GM19043 (cell line): ENCODE measurements around the gene UGT1A1.
"Not testable (repeated sequence)": the region's sequence is repeated elsewhere in the genome, so short reads cannot be mapped to it uniquely, and the experiment has no call there.

Source experiments
- ATAC-seq: cut with Tn5 transposase; IDR thresholded peaks from one replicate; pipeline ENCODE4 v1.9.1; 2021; ENCODE audit warnings: low read depth; ENCODE audit not compliant: unreplicated experiment

UGT1A1 gene

DNA sequence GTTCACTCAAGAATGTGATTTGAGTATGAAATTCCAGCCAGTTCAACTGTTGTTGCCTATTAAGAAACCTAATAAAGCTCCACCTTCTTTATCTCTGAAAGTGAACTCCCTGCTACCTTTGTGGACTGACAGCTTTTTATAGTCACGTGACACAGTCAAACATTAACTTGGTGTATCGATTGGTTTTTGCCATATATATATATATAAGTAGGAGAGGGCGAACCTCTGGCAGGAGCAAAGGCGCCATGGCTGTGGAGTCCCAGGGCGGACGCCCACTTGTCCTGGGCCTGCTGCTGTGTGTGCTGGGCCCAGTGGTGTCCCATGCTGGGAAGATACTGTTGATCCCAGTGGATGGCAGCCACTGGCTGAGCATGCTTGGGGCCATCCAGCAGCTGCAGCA, at the start of gene UGT1A1:
Gene UGT1A1, plus strand, starts transcription at position 228 of the 400 bp plus-strand sequence. Its CDS starts 18 bp downstream, at position 246.
- no peak for ATAC-seq

DNA sequence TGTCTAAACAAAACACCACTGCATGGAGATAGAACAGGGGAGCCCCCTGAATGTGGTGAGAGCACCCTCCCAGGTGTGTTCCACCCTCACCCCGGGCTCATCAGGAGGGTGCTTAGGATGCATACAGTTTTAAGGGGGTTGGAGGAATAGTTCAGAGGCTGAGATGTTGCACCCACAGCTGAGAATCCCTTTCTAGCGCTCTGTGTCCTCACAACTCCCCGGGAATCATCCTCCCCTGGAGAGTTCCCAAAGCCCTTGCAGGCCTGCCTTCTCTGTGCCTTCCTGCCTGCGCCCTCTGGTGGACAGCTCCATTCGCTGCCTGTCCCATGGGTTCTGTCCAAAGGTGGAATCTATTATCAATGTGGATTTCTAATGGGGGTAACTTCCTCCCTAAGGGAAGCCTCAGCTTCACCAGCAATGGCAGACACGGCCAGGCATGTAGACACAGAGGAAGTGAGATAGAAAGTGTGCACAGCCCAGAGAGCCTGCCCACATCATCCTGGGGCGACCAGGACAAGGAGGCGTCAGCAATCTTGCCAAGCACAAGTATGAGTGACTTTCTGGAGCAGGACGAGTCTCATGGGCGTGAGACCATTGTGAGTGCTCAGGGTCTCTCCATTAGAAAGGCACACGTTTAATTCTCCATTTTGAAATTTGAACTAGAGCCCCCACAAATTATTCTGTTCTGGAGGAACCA, 48.6 kb upstream of the UGT1A1 start:
- ATAC-seq: no peak

DNA sequence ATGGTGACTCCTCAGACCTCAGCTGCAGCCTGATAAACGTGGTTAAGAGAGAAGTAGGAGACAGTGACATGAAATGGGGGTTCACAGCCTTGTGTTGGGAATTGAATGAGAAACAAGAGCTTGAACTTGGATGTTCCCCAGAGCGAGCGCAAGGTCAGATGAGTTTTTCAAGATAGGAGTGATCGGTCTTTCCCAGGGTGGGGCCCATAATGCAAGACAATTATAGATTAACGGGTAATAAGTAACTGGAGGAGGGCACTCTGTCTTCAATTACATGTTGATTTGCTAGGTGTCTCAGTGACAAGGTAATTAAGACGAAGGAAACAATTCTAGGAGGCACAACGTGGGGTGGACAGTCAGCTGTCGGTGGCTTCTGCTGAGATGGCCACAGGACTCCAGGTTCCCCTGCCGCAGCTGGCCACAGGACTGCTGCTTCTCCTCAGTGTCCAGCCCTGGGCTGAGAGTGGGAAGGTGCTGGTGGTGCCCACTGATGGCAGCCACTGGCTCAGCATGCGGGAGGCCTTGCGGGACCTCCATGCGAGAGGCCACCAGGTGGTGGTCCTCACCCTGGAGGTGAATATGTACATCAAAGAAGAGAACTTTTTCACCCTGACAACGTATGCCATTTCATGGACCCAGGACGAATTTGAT, 47.3 kb upstream of the UGT1A1 start, which contains the start of gene UGT1A5:
Gene UGT1A5, plus strand, starts transcription at position 297 of the 651 bp plus-strand sequence. Its CDS starts 85 bp downstream, at position 382.
- no peak for ATAC-seq

DNA sequence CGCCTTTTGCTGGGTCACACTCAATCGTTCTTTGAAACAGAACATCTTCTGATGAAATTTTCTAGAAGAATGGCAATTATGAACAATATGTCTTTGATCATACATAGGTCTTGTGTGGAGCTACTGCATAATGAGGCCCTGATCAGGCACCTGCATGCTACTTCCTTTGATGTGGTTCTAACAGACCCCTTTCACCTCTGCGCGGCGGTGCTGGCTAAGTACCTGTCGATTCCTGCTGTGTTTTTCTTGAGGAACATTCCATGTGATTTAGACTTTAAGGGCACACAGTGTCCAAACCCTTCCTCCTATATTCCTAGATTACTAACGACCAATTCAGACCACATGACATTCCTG, 46.8 kb upstream of the UGT1A1 start:
- ATAC-seq: no peak

DNA sequence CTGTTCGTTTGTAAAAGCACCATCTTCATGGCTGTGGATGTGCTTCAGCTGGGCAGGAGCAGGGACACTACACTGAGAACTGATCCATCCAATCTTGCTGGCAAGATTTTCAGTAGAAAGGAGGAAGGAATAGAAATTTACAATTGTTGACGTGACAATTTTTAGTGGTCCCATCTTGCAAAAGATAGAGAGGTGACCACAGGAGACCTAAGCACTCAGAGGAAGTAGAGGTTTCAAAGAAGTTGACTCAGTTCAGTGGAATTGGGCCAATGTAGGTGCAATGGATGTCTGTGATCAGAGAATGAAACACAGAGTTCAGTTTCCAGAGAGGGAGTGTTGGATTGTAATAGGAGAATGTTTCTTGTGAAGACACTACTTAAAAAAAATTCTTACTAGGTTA, 45.9 kb upstream of the UGT1A1 start:
- ATAC-seq: no peak

DNA sequence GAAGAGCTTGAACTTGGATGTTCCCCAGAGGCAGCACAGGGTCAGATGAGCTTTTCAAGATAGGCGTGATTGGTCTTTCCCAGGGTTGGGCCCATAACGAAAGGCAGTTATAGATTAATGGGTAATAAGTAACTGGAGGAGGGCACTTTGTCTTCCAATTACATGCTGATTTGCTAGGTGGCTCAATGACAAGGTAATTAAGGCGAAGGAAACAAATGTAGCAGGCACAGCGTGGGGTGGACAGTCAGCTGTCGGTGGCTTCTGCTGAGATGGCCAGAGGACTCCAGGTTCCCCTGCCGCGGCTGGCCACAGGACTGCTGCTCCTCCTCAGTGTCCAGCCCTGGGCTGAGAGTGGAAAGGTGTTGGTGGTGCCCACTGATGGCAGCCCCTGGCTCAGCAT, 41.5 kb upstream of the UGT1A1 start, which contains the start of gene UGT1A4:
Gene UGT1A4, plus strand, starts transcription at position 185 of the 400 bp plus-strand sequence. Its CDS starts 85 bp downstream, at position 270.
- ATAC-seq: no peak

DNA sequence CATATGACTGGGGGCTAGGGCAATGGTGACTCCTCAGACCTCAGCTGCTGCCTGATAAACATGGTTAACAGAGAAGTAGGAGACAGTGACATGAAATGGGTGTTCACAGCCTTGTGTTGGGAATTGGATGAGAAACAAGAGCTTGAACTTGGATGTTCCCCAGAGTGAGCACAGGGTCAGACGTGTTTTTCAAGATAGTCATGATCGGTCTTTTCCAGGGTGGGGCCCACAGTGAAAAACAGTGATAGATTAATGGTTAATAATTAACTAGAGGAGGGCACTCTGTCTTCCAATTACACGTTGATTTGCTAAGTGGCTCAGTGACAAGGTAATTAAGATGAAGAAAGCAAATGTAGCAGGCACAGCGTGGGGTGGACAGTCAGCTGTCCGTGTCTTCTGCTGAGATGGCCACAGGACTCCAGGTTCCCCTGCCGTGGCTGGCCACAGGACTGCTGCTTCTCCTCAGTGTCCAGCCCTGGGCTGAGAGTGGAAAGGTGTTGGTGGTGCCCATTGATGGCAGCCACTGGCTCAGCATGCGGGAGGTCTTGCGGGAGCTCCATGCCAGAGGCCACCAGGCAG, 31.3 kb upstream of the UGT1A1 start, which contains the start of gene UGT1A3:
Gene UGT1A3, plus strand, starts transcription at position 320 of the 579 bp plus-strand sequence. Its CDS starts 85 bp downstream, at position 405.
- no peak for ATAC-seq

DNA sequence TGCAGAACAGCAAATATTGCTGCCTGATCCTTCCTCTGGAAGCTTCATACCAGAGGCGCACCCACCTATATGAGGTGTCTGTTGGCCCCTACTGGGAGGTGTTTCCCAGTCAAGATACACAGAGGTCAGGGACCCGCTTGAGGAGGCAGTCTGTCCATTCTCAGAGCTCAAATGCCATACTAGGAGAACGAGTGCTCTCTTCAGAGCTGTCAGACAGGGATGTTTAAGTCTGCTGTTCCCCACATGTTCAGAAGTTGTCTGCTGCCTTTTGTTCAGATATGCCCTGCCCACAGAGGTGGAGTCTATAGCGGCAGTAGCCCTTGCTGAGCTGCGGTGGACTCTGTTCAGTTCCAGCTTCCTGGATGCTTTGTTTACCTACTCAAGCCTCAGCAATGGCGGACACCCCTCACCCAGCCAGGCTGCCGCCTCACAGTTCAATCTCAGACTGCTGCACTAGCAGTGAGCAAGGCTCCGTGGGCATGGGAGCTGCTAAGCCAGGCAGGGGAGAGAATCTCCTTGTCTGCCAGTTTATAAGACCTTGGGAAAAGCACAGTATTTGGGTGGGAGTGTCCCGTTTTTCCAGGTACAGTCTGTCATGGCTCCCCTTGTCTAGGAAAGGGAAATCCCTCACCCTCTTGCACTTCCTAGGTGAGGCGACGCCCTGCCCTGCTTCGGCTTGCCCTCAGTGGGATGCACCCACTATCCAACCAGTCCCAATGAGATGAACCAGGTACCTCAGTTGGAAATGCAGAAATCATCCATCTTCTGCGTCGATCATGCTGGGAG, 23.0 kb upstream of the UGT1A1 start:
- ATAC-seq: not testable (repeated sequence)

DNA sequence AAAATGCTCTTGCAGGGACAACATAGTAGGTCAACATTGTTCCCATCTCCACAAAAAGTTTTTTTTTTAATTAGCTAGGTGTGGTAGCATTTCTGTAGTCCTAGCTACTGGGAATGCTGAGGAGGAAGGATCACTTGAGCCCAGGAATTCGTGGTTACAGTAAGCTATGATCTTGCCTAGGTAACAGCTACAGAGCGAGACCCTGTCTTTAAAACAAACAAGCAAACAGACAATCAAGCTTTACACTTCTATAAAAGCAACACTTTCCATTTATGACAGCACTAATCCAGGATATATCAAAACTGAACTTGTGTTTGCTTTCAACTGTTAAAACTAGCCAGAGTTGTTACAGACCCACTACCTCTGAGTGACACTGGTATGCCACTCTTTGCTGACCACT, 19.2 kb upstream of the UGT1A1 start:
- ATAC-seq: no peak

DNA sequence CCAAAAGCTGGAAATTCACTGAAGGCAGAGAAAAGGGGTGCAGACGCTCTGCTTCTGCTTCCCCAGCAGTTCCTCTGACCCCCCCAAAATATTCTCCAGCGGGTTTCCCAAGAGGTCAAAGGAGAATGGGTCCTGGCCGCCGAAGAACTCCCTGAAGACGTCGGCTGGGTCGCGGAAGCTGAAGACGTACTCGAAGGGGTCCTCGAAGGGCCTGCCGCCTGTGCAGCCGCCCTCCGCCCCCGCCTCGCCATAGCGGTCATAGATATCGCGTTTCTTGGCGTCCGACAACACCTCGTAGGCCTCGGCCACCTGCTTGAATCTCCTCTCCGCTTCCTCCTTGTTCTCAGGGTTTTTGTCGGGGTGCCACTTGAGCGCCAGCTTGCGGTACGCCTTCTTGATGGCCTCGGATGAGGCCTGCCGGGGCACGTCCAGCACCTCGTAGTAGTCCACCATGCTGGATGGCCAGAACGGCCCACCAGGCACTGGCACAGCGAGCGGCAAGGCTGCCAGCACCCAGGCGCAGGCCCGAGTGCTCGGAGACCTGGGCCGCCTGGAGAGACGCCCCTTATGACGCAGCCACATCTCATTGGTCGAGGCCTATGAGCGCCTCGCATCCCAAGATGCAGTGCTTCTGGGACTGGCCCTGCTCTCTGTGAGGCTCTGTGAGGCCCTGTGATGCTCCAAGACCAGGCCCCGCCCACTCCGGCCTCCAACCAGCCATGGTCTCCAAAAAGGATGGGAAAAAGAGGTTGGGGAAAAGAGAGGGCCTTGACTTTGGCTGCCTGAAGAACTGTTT, 16.4 kb upstream of the UGT1A1 start:
- no peak for ATAC-seq

DNA sequence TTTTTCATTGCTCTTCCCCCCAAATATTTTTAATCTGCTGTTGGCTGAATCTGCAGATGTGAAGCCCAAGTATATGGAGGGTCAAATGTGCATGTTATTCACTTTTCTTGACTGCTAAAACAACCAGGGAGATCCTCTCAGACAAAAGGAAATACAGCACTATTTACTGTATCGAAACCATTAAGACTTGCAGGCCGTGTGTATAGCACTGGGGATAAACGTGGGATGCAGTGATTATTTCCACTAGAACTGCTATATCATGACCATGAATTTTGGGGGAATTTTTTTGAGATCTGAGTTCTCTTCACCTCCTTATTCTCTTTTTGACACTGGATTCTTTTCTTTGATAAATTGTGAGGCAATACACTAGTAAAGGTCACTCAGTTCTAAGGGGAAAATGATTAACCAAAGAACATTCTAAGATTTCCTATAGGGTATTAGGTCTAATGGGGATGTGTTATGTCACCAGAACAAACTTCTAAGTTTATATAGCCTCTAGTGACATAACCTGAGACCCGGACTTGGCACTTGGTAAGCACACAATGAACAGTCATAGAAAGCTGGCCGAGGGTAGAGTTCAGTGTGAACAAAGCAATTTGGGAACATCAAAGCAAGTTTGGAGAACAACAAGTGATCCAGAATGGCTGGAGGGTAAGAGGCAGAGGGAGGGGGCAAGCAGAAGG, 14.9 kb upstream of the UGT1A1 start:
- ATAC-seq: no peak

DNA sequence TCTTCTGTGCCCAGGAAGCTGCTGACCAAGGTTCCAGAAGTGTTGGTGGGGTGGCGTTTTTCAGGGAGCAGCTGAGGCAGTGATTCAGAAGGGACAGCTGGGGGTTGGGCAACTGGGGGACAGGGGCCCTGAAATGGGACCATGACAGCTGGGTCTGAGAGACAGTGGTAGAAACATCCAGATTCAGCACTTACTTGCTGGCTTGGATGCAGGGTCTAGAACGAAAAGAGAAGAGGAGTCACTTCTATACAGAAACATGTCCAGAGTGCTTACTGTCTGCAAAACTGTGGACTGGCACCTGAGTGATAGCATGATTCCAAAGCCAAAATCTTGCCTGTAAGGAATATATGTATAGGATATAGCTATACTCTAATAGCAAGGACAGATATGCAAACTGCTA, 14.2 kb upstream of the UGT1A1 start:
- ATAC-seq: not testable (repeated sequence)

DNA sequence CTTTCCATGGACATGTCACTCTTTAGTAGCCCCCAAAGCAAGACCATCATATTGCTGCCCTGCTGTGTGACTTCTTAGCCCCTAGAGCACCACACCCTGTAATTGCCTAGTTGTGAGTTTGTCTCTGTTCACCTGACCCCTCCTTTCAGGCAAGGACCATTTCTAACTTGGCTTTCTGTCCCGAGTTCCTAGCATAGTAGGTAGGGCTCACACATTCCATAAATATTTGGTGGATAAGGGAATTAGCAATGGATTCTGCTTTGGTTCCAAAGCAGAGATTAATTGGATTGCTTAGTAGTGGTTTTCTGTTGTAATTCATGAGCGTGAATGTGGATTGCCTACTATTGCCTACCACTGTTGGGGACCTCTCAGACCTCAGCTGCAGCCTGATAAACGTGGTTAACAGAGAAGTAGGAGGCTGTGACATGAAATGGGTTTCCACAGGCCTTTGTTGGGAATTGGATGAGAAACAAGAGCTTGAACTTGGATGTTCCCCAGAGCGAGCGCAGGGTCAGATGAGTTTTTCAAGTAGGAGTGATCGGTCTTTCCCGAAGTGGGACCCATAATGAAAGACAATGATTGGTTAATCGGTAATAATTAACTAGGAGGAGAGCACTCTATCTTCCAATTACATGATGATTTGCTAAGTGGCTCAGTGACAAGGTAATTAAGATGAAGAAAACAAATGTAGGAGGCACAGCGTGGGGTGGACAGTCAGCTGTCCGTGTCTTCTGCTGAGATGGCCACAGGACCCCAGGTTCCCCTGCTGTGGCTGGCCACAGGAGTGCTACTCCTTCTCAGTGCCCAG, 13.4 kb upstream of the UGT1A1 start:
- no peak for ATAC-seq

DNA sequence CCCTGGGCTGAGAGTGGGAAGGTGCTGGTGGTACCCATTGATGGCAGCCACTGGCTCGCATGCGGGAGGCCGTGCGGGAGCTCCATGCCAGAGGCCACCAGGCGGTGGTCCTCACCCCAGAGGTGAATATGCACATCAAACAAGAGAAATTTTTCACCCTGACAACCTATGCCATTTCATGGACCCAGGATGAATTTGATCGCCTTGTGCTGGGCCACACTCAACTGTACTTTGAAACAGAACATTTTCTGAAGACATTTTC, 12.9 kb upstream of the UGT1A1 start:
- ATAC-seq: no peak

DNA sequence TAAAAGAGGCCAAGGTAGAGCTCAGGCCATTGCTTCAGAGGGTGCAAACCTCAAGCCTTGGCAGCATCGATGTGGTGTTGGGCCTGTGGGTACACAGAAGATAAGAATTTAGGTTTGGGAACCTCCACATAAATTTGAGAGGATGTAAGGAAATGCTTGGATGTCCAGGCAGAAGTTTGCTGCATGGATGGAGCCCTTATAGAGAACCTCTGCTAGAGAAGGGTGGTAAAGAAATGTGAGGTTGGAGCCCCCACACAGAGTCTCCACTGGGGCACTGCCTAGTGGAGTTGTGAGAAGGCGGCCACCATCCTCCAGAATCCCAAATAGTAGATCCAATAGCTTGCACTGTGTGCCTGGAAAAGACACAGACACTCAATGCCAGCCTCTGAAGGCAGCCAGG, 9.4 kb upstream of the UGT1A1 start:
- not testable (repeated sequence) for ATAC-seq

DNA sequence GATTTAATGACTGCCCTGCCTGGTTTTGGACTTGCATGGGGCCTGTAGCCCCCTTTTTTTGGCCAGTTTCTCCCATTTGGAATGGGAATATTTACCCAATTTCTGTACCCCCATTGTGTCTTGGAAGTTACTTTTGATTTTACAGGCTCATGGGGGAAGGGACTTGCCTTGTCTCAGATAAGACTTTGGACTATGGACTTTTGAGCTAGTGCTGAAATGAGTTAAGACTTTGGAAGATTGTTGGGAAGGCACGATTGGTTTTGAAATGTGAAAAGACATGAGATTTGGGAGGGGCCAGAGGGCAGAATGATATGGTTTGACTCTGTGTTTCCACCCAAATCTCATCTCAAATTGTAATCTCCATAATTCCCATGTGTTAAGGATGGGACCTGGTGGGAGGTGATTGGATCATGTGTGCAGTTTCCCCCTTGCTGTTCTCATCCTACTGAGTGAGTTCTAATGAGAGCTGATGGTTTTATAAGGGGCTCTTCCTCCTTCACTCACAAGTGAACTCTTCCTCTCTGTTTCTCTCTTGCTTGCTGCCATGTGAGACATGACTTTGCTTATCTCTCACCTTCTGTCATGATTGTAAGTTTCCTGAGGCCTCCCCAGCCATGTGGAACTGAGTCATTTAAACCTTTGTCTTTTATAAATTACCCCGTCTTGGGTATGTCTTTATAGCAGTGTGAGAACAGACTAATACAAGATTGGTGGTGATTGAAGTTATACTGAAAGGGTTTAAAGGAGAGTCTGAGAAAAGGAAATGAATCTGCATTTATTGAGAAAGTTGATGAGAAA, 8.7 kb upstream of the UGT1A1 start:
- ATAC-seq: not testable (repeated sequence)

DNA sequence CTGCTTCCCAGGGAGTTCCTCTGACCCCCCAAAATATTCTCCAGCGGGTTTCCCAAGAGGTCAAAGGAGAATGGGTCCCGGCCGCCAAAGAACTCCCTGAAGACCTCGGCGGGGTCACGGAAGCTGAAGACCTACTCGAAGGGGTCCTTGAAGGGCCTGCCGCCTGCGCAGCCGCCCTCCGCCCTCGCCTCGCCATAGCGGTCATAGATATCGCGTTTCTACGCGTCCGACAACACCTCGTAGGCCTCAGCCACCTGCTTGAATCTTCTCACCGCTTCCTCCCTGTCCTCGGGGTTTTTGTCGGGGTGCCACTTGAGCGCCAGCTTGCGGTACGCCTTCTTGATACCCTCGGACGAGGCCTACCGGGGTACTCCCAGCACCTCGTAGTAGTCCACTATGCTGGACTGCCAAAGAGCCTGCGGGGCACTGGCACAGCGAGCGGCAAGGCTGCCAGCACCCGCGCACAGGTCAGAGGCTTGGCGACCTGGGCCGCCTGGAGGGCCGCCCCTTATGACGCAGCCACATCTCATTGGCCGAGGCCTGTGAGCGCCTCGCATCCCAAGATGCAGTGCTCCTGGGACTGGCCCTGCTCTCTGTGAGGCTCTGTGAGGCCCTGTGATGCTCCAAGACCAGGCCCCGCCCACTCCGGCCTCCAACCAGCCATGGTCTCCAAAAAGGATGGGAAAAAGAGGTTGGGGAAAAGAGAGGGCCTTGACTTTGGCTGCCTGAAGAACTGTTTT, 5.0 kb upstream of the UGT1A1 start:
- ATAC-seq: no peak
